ENCODE data around the gene BAG5.

BAG5 gene

DNA sequence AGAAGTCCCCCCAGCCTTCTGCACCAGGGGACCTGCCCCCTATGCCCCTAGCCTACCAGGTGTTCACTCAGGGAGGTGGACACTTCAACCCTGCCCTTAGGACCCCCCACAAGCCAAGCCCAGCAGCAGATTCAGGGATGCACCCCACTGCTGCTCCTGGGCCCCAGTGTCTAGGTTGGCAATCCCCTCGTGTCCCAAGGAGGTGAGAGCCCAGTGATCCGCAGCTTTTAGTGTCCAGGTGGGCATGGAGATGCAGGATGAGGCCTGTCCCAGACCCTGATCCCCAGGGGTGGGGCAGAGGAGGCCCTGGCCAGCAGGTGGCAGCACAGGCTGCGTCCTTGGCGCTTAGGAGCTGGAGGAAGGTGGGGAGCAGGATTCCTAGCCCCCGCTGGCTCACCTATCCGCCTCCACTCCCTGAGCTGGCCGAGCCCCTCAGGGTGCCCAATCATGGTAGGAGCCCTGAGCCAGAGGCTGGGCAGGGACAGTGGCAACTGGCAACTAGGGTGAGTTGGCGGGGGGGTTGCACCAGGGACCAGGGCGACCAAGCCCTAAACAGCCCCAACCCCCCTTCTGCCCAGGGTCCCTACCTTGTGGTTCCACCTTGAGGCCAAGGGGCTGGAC is 43.9 kb downstream of the BAG5 start:
- H3K27ac ChIP-seq (ENCODE audit: low read length) = no peak overlapping the region
- H3K27me3 ChIP-seq (ENCODE audit: low read depth, low read length) = no peaks in the 10 kb centered on the region
- peaks cover 26% of the 10 kb centered on the region for H3K4me1 ChIP-seq (ENCODE audit: low read length)
- TF ChIP-seq, protein P1, sequence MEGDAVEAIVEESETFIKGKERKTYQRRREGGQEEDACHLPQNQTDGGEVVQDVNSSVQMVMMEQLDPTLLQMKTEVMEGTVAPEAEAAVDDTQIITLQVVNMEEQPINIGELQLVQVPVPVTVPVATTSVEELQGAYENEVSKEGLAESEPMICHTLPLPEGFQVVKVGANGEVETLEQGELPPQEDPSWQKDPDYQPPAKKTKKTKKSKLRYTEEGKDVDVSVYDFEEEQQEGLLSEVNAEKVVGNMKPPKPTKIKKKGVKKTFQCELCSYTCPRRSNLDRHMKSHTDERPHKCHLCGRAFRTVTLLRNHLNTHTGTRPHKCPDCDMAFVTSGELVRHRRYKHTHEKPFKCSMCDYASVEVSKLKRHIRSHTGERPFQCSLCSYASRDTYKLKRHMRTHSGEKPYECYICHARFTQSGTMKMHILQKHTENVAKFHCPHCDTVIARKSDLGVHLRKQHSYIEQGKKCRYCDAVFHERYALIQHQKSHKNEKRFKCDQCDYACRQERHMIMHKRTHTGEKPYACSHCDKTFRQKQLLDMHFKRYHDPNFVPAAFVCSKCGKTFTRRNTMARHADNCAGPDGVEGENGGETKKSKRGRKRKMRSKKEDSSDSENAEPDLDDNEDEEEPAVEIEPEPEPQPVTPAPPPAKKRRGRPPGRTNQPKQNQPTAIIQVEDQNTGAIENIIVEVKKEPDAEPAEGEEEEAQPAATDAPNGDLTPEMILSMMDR (IDR thresholded peaks at IDR 0.05; ENCODE audit: low read depth, low read length) = peak; percentile 95
- TF ChIP-seq EZH2phosphoT487 (IDR thresholded peaks at IDR 0.05; ENCODE audit: low read depth) = no peak
- H3K4me2 ChIP-seq (ENCODE audit: low read length) = peak overlapping the region; percentile 4; the same call in 1 of the 2 replicates
- no peaks in the 10 kb centered on the region for H3K9me3 ChIP-seq (ENCODE audit: insufficient read depth, low read length)
- H4K20me1 ChIP-seq (ENCODE audit: insufficient read depth, low read length) = no peaks in the 10 kb centered on the region
- H2AFZ ChIP-seq (ENCODE audit: low read depth, low read length) = no peak overlapping the region
- H3K36me3 ChIP-seq (replicated peaks; ENCODE audit: low read depth, low read length) = peaks cover under 1% of the 10 kb centered on the region
- H3K4me3 ChIP-seq (ENCODE audit: low read length) = no peak overlapping the region
- no peak overlapping the region for H3K9ac ChIP-seq (ENCODE audit: low read length)
- H3K79me2 ChIP-seq (ENCODE audit: low read length) = peaks cover 9% of the 10 kb centered on the region; the same call in 1 of the 2 replicates

DNA sequence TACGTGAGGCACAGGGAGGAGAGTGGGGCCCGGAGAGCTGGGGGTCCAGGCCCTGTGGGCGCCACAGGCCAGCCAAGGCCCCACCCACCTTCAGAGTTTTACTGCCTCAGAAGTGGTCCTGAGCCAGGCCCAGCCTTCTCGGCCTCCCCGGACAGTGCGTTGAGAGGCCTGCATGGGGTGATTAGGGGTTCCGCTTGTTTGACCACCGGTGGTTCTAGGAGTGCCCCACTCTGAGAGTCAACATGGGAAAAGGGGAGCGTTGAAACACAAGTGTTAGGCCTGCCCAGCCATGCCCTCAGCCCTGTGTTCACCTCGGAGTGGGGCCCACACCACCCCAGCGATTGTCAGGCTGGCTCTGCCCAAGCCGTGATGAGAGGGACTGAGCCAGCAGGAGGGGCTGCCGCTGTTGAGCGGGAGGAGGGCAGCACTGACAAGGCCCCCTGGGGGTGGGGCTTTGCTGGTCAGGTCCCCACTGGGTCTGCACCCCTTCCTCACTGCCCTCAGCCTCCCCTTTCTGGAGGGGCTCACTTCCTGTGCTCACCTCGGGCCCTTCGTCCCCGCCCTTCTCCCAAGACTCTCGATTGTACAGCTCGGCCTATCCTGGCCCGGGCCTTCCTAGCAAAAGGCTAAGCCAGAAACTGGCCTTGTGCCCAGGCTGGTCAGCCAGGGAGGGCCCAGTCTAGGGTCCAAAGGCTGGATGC is 44.6 kb downstream of the BAG5 start:
- H3K4me3 ChIP-seq (ENCODE audit: low read length) = no peak overlapping the region
- H2AFZ ChIP-seq (ENCODE audit: low read depth, low read length) = no peak overlapping the region
- peaks cover 4% of the 10 kb centered on the region; the same call in 1 of the 2 replicates for H3K79me2 ChIP-seq (ENCODE audit: low read length)
- no peaks in the 10 kb centered on the region for H3K36me3 ChIP-seq (replicated peaks; ENCODE audit: low read depth, low read length)
- TF ChIP-seq, protein P1 (IDR thresholded peaks at IDR 0.05; ENCODE audit: low read depth, low read length) = no peak
- no peak overlapping the region for H3K9ac ChIP-seq (ENCODE audit: low read length)
- no peak overlapping the region for H3K4me2 ChIP-seq (ENCODE audit: low read length)
- no peak overlapping the region for H3K27ac ChIP-seq (ENCODE audit: low read length)
- H3K4me1 ChIP-seq (ENCODE audit: low read length) = peaks cover 26% of the 10 kb centered on the region
- H3K27me3 ChIP-seq (ENCODE audit: low read depth, low read length) = no peaks in the 10 kb centered on the region
- H4K20me1 ChIP-seq (ENCODE audit: insufficient read depth, low read length) = no peaks in the 10 kb centered on the region
- H3K9me3 ChIP-seq (ENCODE audit: insufficient read depth, low read length) = no peaks in the 10 kb centered on the region

DNA sequence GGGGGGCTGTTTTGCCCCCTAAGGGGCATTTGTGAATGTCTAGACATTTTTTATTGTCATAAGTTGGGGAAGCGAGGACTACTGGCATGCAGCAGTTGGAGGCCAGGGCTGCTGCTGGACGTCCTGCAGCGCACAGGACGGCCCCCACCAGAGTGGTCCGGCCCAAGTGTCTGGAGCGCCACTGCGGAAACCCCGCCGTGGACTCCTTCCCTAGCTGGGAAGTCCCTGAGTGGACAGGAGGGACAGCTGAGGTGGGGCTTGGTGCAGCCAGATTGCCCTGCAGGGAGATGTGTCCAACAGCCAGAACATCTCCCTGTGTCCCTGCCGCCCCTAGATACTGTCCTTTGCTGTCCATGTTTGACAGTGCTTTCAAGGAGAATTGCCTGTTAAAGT is 45.3 kb downstream of the BAG5 start:
- H3K9me3 ChIP-seq (ENCODE audit: insufficient read depth, low read length) = no peaks in the 10 kb centered on the region
- H3K4me2 ChIP-seq (ENCODE audit: low read length) = no peak overlapping the region
- peaks cover 25% of the 10 kb centered on the region for H3K4me1 ChIP-seq (ENCODE audit: low read length)
- no peak overlapping the region for H3K27ac ChIP-seq (ENCODE audit: low read length)
- no peaks in the 10 kb centered on the region for H3K27me3 ChIP-seq (ENCODE audit: low read depth, low read length)
- H3K79me2 ChIP-seq (ENCODE audit: low read length) = peaks cover under 1% of the 10 kb centered on the region; the same call in 1 of the 2 replicates
- H4K20me1 ChIP-seq (ENCODE audit: insufficient read depth, low read length) = no peaks in the 10 kb centered on the region
- TF ChIP-seq, protein P1 (IDR thresholded peaks at IDR 0.05; ENCODE audit: low read depth, low read length) = no peak
- TF ChIP-seq EZH2phosphoT487 (IDR thresholded peaks at IDR 0.05; ENCODE audit: low read depth) = no peak
- H3K9ac ChIP-seq (ENCODE audit: low read length) = no peak overlapping the region
- no peak overlapping the region for H3K4me3 ChIP-seq (ENCODE audit: low read length)
- no peak overlapping the region for H2AFZ ChIP-seq (ENCODE audit: low read depth, low read length)
- peaks cover 3% of the 10 kb centered on the region for H3K36me3 ChIP-seq (replicated peaks; ENCODE audit: low read depth, low read length)

DNA sequence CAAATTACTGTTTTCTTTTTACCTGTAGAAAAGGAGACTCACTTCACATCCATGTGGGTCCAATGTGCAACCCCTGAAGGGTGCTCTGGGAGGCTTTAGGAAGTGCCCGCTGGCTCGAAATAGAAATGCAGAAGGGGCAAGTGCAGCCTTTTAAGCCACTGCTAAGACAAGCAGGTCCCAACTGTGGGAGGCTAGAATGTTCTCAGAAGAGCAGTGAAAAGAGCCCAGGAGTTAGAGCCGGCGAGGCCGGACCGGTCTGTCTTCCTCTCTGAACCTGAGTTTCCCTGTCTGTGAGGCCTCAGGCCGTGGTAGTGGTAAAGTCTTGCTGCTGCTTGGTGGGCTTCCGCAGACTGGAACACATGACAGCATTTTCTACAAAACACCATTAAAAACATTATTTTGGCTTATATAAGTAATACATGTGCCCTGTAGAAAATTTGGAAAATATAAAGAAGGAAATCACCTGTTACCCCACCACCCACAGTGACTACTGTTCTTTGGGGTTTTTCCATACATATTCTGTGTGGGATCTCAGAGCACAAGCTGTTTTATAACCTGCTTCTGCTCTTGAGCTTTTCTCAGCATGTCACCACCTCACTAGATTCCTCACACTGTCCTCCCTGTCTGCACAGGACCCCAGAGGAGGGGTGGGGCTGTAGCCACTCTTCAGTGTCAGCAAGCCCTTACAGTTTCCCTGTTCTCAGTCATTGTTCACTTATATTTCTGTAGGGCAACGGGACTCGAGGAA is 45.9 kb downstream of the BAG5 start:
- Histone ChIP-seq H3K4me1 (ENCODE audit: low read length) (peaks cover 22% of the 10 kb centered on the region), H3K79me2 (ENCODE audit: low read length) (no peaks in the 10 kb centered on the region), H3K9me3 (ENCODE audit: insufficient read depth, low read length) (no peaks in the 10 kb centered on the region), H3K9ac (ENCODE audit: low read length) (no peak overlapping the region), H3K4me2 (ENCODE audit: low read length) (no peak overlapping the region), H3K27me3 (ENCODE audit: low read depth, low read length) (no peaks in the 10 kb centered on the region), H3K27ac (ENCODE audit: low read length) (no peak overlapping the region), H4K20me1 (ENCODE audit: insufficient read depth, low read length) (no peaks in the 10 kb centered on the region), H2AFZ (ENCODE audit: low read depth, low read length) (no peak overlapping the region), H3K36me3 (replicated peaks; ENCODE audit: low read depth, low read length) (peaks cover 3% of the 10 kb centered on the region), H3K4me3 (ENCODE audit: low read length) (no peak overlapping the region)
- TF ChIP-seq EZH2phosphoT487 (IDR thresholded peaks at IDR 0.05; ENCODE audit: low read depth) = no peak
- TF ChIP-seq, protein P1 (IDR thresholded peaks at IDR 0.05; ENCODE audit: low read depth, low read length) = no peak

Measured in OCI-LY3 (cell line).